Measurements from ENCODE around the gene PXDN.

DNA sequence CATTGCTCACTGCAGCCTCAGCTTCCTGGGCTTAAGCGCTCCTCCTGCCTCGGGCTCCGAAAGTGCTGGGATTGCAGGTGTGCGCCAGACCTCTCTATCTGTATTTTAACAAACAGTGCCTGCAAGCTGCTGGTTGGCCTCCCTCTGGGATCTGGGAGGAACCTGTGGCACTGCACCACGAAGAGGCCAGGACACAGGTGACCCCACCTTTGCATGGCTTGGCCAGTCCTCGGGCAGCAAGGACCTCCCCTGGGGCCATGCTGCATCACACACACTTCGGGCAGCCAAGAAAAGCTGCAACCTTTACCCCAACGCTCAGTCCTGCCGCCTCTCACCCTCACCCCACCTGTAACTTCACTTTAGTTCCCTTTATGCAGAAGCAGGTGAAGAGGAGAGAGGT, 70.0 kb downstream of the PXDN start:
- TF ChIP-seq, protein P1, sequence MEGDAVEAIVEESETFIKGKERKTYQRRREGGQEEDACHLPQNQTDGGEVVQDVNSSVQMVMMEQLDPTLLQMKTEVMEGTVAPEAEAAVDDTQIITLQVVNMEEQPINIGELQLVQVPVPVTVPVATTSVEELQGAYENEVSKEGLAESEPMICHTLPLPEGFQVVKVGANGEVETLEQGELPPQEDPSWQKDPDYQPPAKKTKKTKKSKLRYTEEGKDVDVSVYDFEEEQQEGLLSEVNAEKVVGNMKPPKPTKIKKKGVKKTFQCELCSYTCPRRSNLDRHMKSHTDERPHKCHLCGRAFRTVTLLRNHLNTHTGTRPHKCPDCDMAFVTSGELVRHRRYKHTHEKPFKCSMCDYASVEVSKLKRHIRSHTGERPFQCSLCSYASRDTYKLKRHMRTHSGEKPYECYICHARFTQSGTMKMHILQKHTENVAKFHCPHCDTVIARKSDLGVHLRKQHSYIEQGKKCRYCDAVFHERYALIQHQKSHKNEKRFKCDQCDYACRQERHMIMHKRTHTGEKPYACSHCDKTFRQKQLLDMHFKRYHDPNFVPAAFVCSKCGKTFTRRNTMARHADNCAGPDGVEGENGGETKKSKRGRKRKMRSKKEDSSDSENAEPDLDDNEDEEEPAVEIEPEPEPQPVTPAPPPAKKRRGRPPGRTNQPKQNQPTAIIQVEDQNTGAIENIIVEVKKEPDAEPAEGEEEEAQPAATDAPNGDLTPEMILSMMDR (IDR thresholded peaks at IDR 0.05) = no peak
- no peak for TF ChIP-seq EZH2 (IDR thresholded peaks at IDR 0.05; ENCODE audit: borderline replicate concordance, insufficient read depth, low read depth, low read length, poor library complexity, severe bottlenecking)
